Mesodermal cell (in vitro differentiated cells): ENCODE data around the gene SYNJ1. TPM values are rescaled to one million over a fixed set of nuclear protein-coding genes. Genes with fewer than 3 reads are reported as not detected.
A peak's percentile ranks its signal among the peaks of the same experiment; 100 is the strongest.
"Not testable (repeated sequence)": the region's sequence is repeated elsewhere in the genome, so short reads cannot be mapped to it uniquely, and the experiment has no call there.

ENCODE experiments used
- H3K27ac ChIP-seq: 2 replicates; pipeline ENCODE4 v1.7.0; 2013; ENCODE audit warnings: mild to moderate bottlenecking, low read depth, low read length, moderate library complexity; ENCODE audit not compliant: severe bottlenecking
- H3K36me3 ChIP-seq: 2 replicates; pipeline ENCODE4 v1.7.1; 2013; ENCODE audit warnings: mild to moderate bottlenecking, low read length, moderate library complexity; ENCODE audit not compliant: control insufficient read depth, insufficient read depth
- H3K4me1 ChIP-seq: one replicate; pipeline ENCODE4 v1.7.1; 2013; ENCODE audit warnings: mild to moderate bottlenecking, low read length; ENCODE audit not compliant: insufficient read depth, control insufficient read depth, poor library complexity, severe bottlenecking
- H3K4me3 ChIP-seq: 2 replicates; pipeline ENCODE4 v1.7.0; 2013; ENCODE audit warnings: low read length, control low read depth, mild to moderate bottlenecking; ENCODE audit not compliant: insufficient read depth, poor library complexity, severe bottlenecking; ENCODE audit errors: extremely low read depth
- H3K9me3 ChIP-seq: 2 replicates; pipeline ENCODE4 v1.7.1; 2013; ENCODE audit warnings: mild to moderate bottlenecking, low read length, moderate library complexity; ENCODE audit not compliant: control insufficient read depth
- WGBS, 2 experiments: methylation state at CpG; one replicate each; pipeline ENCODE4 v1.1.5; 2013; ENCODE audit warnings: missing lambda C conversion rate in 2 of 2; ENCODE audit not compliant: insufficient coverage in 2 of 2; 5-methylcytosine and 5-hydroxymethylcytosine counted together
- polyA plus RNA-seq, 2 experiments: library from polyadenylated mRNA; stranded (reverse); fragments of 50-300 nt; gene quantifications; one replicate each; pipeline ENCODE4 v1.2.3, GENCODE V29; 2013

The SYNJ1 gene
- 8.3 TPM for polyA plus RNA-seq (2013, experiment 1 of 2)
- polyA plus RNA-seq (2013, experiment 2 of 2): 9.2 TPM

GRCh38 chr21:32727687-32728455, at the start of gene SYNJ1:
SYNJ1 (minus strand) TSS chr21:32728013; CDS start chr21:32726895, 1,118 bp downstream.
- Histone ChIP-seq H3K4me1 (no peaks in the 10 kb centered on the region), H3K9me3 (no peaks in the 10 kb centered on the region), H3K36me3 (peaks cover 6% of the 10 kb centered on the region), H3K4me3 (peak within 1 kb of the TSS; percentile 84), H3K27ac (peak within 1 kb of the TSS; percentile 85)
- 0% methylated on average over 31 to 53 of the region's 79 CpGs for WGBS, 2 experiments

- 86 to 89% methylated on average over 1 of the region's 1 CpG for whole genome bisulfite sequencing, 2 experiments
- H3K4me3 ChIP-seq: no peak overlapping the region
- no peaks in the 10 kb centered on the region for H3K4me1 ChIP-seq
- no peaks in the 10 kb centered on the region for H3K9me3 ChIP-seq
- H3K27ac ChIP-seq: no peak overlapping the region
- H3K36me3 ChIP-seq: no peaks in the 10 kb centered on the region
Measured at GRCh38 chr21:32777269-32777668, 49.5 kb upstream of the SYNJ1 start.

- H3K9me3 ChIP-seq: no peaks in the 10 kb centered on the region
- no peak overlapping the region for H3K27ac ChIP-seq
- H3K36me3 ChIP-seq: no peaks in the 10 kb centered on the region
- no peak overlapping the region for H3K4me3 ChIP-seq
- H3K4me1 ChIP-seq: no peaks in the 10 kb centered on the region
- WGBS, 2 experiments: 85 to 94% methylated on average over 6 of the region's 6 CpGs
Measured at GRCh38 chr21:32776743-32777142, 48.9 kb upstream of the SYNJ1 start.

- WGBS, 2 experiments: 90 to 94% methylated on average over 3 to 11 of the region's 11 CpGs
- not testable (repeated sequence) for H3K9me3 ChIP-seq, H3K4me1 ChIP-seq, H3K4me3 ChIP-seq, H3K27ac ChIP-seq
- peaks cover 15% of the 10 kb centered on the region for H3K36me3 ChIP-seq
Measured at GRCh38 chr21:32773048-32773344, 45.2 kb upstream of the SYNJ1 start.

GRCh38 chr21:32772281-32773047, 44.7 kb upstream of the SYNJ1 start:
- Histone ChIP-seq H3K4me3 (peak overlapping the region; percentile 91), H3K9me3 (no peaks in the 10 kb centered on the region), H3K36me3 (peaks cover 20% of the 10 kb centered on the region), H3K4me1 (peaks cover 4% of the 10 kb centered on the region), H3K27ac (peak overlapping the region; percentile 92)
- 47 to 86% methylated on average over 4 to 6 of the region's 13 CpGs for WGBS, 2 experiments

- peak overlapping the region; percentile 92 for H3K27ac ChIP-seq
- peaks cover 34% of the 10 kb centered on the region for H3K36me3 ChIP-seq
- H3K9me3 ChIP-seq: no peaks in the 10 kb centered on the region
- H3K4me3 ChIP-seq: peak overlapping the region; percentile 91
- WGBS, 2 experiments: 0% methylated on average over 53 to 55 of the region's 56 CpGs
- H3K4me1 ChIP-seq: peaks cover 4% of the 10 kb centered on the region
Measured at GRCh38 chr21:32770871-32771523, 43.2 kb upstream of the SYNJ1 start.

- peaks cover 4% of the 10 kb centered on the region for H3K4me1 ChIP-seq
- peaks cover 53% of the 10 kb centered on the region for H3K36me3 ChIP-seq
- no peaks in the 10 kb centered on the region for H3K9me3 ChIP-seq
- 95 to 98% methylated on average over 3 of the region's 3 CpGs for WGBS, 2 experiments
- no peak overlapping the region for H3K27ac ChIP-seq
- H3K4me3 ChIP-seq: no peak overlapping the region
Measured at GRCh38 chr21:32768530-32768929, 40.7 kb upstream of the SYNJ1 start.

- 100% methylated on average over 1 of the region's 2 CpGs; no CpG with 5 or more reads in 1 of the 2 experiments for WGBS, 2 experiments
- H3K9me3 ChIP-seq: no peaks in the 10 kb centered on the region
- H3K4me3 ChIP-seq: no peak overlapping the region
- H3K36me3 ChIP-seq: peaks cover 83% of the 10 kb centered on the region
- peaks cover 4% of the 10 kb centered on the region for H3K4me1 ChIP-seq
- no peak overlapping the region for H3K27ac ChIP-seq
Measured at GRCh38 chr21:32765058-32765457, 37.2 kb upstream of the SYNJ1 start.

GRCh38 chr21:32764186-32764585, 36.4 kb upstream of the SYNJ1 start:
- H3K4me3 ChIP-seq: no peak overlapping the region
- H3K36me3 ChIP-seq: peaks cover 88% of the 10 kb centered on the region
- no peaks in the 10 kb centered on the region for H3K4me1 ChIP-seq
- H3K9me3 ChIP-seq: no peaks in the 10 kb centered on the region
- no peak overlapping the region for H3K27ac ChIP-seq
- 80 to 88% methylated on average over 1 of the region's 1 CpG for WGBS, 2 experiments

GRCh38 chr21:32757804-32758203, 30.0 kb upstream of the SYNJ1 start:
- H3K36me3 ChIP-seq: peaks cover 81% of the 10 kb centered on the region
- H3K4me3 ChIP-seq: no peak overlapping the region
- H3K27ac ChIP-seq: no peak overlapping the region
- no peaks in the 10 kb centered on the region for H3K9me3 ChIP-seq
- H3K4me1 ChIP-seq: no peaks in the 10 kb centered on the region
- WGBS, 2 experiments: 100% methylated on average over 1 of the region's 1 CpG; no CpG with 5 or more reads in 1 of the 2 experiments
